HCT116 (cell line): Measurements from ENCODE around the gene ATP1A4. TPM values are rescaled to one million over a fixed set of nuclear protein-coding genes. Genes with fewer than 3 reads are reported as not detected.

ENCODE experiments used
- ATAC-seq: fragments of 200-7000 bp; cut with Tn5 transposase; 2 replicates; pipeline ENCODE4 v1.9.1; 2020; ENCODE audit warnings: mild to moderate bottlenecking, moderate library complexity
- BruUV-seq: library from RNA; stranded (reverse); fragments of 400-500 nt; replicated peaks from 2 replicates; lab custom pipeline; 2021; lab: Mats Ljungman, UMichigan
- CTCF ChIA-PET: fragments of 300-600 bp; sonication (Branson Sonifier 250); formaldehyde crosslinking; loops from one replicate; lab custom pipeline; 2021; ENCODE audit warnings: antibody characterized with exemption; lab: Charles Lee
- POLR2A ChIA-PET: fragments of 300-600, 350-600 bp; sonication (Branson Sonifier 250); formaldehyde crosslinking; loops from one replicate; lab custom pipeline; 2021; ENCODE audit warnings: antibody characterized with exemption; lab: Charles Lee
- RAD21 ChIA-PET, 2 experiments: fragments of 300-600 bp; sonication (Branson Sonifier 250); formaldehyde crosslinking; loops; one replicate each; lab custom pipeline; 2023; ENCODE audit warnings: low total read pairs in 2 of 2; ENCODE audit not compliant: uncharacterized antibody in 2 of 2, unreplicated experiment in 2 of 2, low non-redundant PET in 1 of 2; lab: Charles Lee
- DNase-seq: peaks from one replicate; pipeline ENCODE4 v3.0.0-alpha.2; 2010; ENCODE audit warnings: low read depth, low spot score
- H2AFZ ChIP-seq: fragments of 200-600 bp; shearing (Covaris generic), sonication (generic); 2 replicates; pipeline ENCODE4 v1.6.1; 2017; ENCODE audit warnings: low read depth, mixed run types, mixed read lengths, antibody characterized with exemption, low read length; ENCODE audit not compliant: poor library complexity, severe bottlenecking
- H3K27ac ChIP-seq: 2 replicates; pipeline ENCODE4 v1.5.1; 2012; ENCODE audit warnings: low read depth, low read length
- H3K27me3 ChIP-seq: fragments of 200-600 bp; sonication (generic); 2 replicates; pipeline ENCODE4 v1.6.1; 2016; ENCODE audit warnings: mixed run types, low read length, mixed read lengths; ENCODE audit not compliant: insufficient read depth
- H3K36me3 ChIP-seq, 2 experiments: fragments of 200-500 bp in 1 of 2; fragments of 200-600 bp in 1 of 2; sonication (Bioruptor generic) in 1 of 2; sonication (generic) in 1 of 2; 2 replicates each; pipeline versions ENCODE4 v1.5.1 to v1.6.1; 2014 to 2016; ENCODE audit warnings: low read length in 2 of 2, inconsistent platforms in 1 of 2, mixed read lengths in 1 of 2, mixed run types in 1 of 2; ENCODE audit not compliant: insufficient read depth in 2 of 2, control insufficient read depth in 1 of 2
- H3K4me1 ChIP-seq, 2 experiments: fragments of 200-600 bp in 1 of 2; sonication (generic) in 1 of 2; 2 replicates each; pipeline versions ENCODE4 v1.5.1 to v1.6.1; 2012 to 2017; ENCODE audit warnings: low read length in 2 of 2, inconsistent platforms in 1 of 2, mild to moderate bottlenecking in 1 of 2, mixed read lengths in 1 of 2, mixed run types in 1 of 2, moderate library complexity in 1 of 2; ENCODE audit not compliant: insufficient read depth in 2 of 2, control insufficient read depth in 1 of 2
- H3K4me2 ChIP-seq: fragments of 200-600 bp; sonication (generic); 2 replicates; pipeline ENCODE4 v1.6.1; 2017; ENCODE audit warnings: mixed run types, low read length, mixed read lengths
- H3K4me3 ChIP-seq, 2 experiments: fragments of 200-600 bp in 1 of 2; sonication (generic) in 1 of 2; replicated peaks in 1 of 2; 2 replicates each; pipeline ENCODE4 v1.5.1; 2011 to 2016; ENCODE audit warnings: low read length in 2 of 2, control low read depth in 1 of 2, low read depth in 1 of 2, mild to moderate bottlenecking in 1 of 2, mixed read lengths in 1 of 2, mixed run types in 1 of 2
- H3K79me2 ChIP-seq: fragments of 200-600 bp; sonication (generic); 2 replicates; pipeline ENCODE4 v1.6.1; 2017; ENCODE audit warnings: mild to moderate bottlenecking, mixed run types, low read length, moderate library complexity, mixed read lengths; ENCODE audit not compliant: insufficient read depth
- H3K9ac ChIP-seq: fragments of 200-600 bp; sonication (generic); 2 replicates; pipeline ENCODE4 v1.6.1; 2016; ENCODE audit warnings: low read length, mixed read lengths
- H3K9me2 ChIP-seq: fragments of 200-600 bp; sonication (generic), shearing (Covaris generic); 2 replicates; pipeline ENCODE4 v1.6.1; 2017; ENCODE audit warnings: mixed run types, mild to moderate bottlenecking, moderate library complexity; ENCODE audit not compliant: insufficient read depth
- H3K9me3 ChIP-seq, 2 experiments: fragments of 200-500 bp in 1 of 2; fragments of 200-600 bp in 1 of 2; sonication (Bioruptor generic) in 1 of 2; sonication (generic) in 1 of 2; 2 replicates each; pipeline ENCODE4 v1.6.1; 2014 to 2017; ENCODE audit warnings: low read length in 2 of 2, mixed read lengths in 2 of 2, inconsistent platforms in 1 of 2, low read depth in 1 of 2, mild to moderate bottlenecking in 1 of 2, mixed run types in 1 of 2, moderate library complexity in 1 of 2; ENCODE audit not compliant: control insufficient read depth in 1 of 2, insufficient read depth in 1 of 2
- H4K20me1 ChIP-seq: fragments of 200-600 bp; sonication (generic), shearing (Covaris generic); 2 replicates; pipeline ENCODE4 v1.6.1; 2017; ENCODE audit warnings: mixed run types, mild to moderate bottlenecking, moderate library complexity; ENCODE audit not compliant: insufficient read depth
- EGR1 ChIP-seq: IDR thresholded peaks from 2 replicates; pipeline ENCODE4 v1.6.1; 2012; ENCODE audit warnings: low read depth
- ELF1 ChIP-seq: IDR thresholded peaks from 2 replicates; pipeline ENCODE4 v1.6.1; 2012; ENCODE audit warnings: low read depth, borderline replicate concordance
- EZH2 ChIP-seq: fragments of 200-600 bp; sonication (generic); IDR thresholded peaks from 2 replicates; pipeline ENCODE4 v1.6.1; 2017; ENCODE audit warnings: antibody characterized with exemption, mixed run types
- EZH2phosphoT487 ChIP-seq: fragments of 200-600 bp; IDR thresholded peaks from 2 replicates; pipeline ENCODE4 v1.6.1; 2018; ENCODE audit warnings: antibody characterized with exemption, borderline replicate concordance
- FOSL1 ChIP-seq: IDR thresholded peaks from 2 replicates; pipeline ENCODE4 v1.6.1; 2012; ENCODE audit warnings: low read depth
- JUND ChIP-seq: IDR thresholded peaks from 2 replicates; pipeline ENCODE4 v1.6.1; 2012
- POLR2A ChIP-seq: IDR thresholded peaks from 2 replicates; pipeline ENCODE4 v1.7.0; 2011; ENCODE audit warnings: borderline replicate concordance; ENCODE audit not compliant: insufficient read depth, insufficient read length; ENCODE audit errors: extremely low read depth
- RAD21 ChIP-seq: IDR thresholded peaks from 2 replicates; pipeline ENCODE4 v1.6.1; 2012; ENCODE audit warnings: low read depth, mild to moderate bottlenecking
- REST ChIP-seq: IDR thresholded peaks from 2 replicates; pipeline ENCODE4 v1.6.1; 2012; ENCODE audit warnings: low read depth
- SP1 ChIP-seq: IDR thresholded peaks from 2 replicates; pipeline ENCODE4 v1.6.1; 2012; ENCODE audit warnings: low read depth
- SRF ChIP-seq: IDR thresholded peaks from 2 replicates; pipeline ENCODE4 v1.6.1; 2012; ENCODE audit warnings: low read depth
- TCF7L2 ChIP-seq: IDR thresholded peaks from 2 replicates; pipeline ENCODE4 v1.7.0; 2011; ENCODE audit warnings: borderline replicate concordance, inconsistent platforms; ENCODE audit not compliant: insufficient read depth, insufficient read length; ENCODE audit errors: extremely low read depth
- YY1 ChIP-seq: IDR thresholded peaks from 2 replicates; pipeline ENCODE4 v1.6.1; 2011; ENCODE audit warnings: low read length, low read depth, moderate library complexity, mild to moderate bottlenecking; ENCODE audit not compliant: insufficient replicate concordance; ENCODE audit errors: extremely low read depth
- ZFX ChIP-seq: fragments of 450-650 bp; IDR thresholded peaks from 2 replicates; pipeline ENCODE4 v1.6.1; 2017
- ZNF274 ChIP-seq: fragments of 200-500 bp; sonication (Bioruptor generic); IDR thresholded peaks from 2 replicates; pipeline ENCODE4 v1.6.1; 2014; ENCODE audit warnings: mild to moderate bottlenecking, low read depth, low read length, inconsistent platforms
- intact Hi-C: fragments of 100-400 bp; cut with micrococcal nuclease; formaldehyde crosslinking; loops from 2 replicates; pipeline ENCODE4 v1.10.0; 2022
- total RNA-seq: library from RNA; stranded (reverse); gene quantifications from one replicate; pipeline ENCODE4 v1.2.1, GENCODE V29; 2021; ENCODE audit not compliant: unreplicated experiment
- TF ChIP-seq, protein P1 (sequence below), 3 experiments: fragments of 200-600 bp in 1 of 3; sonication (generic) in 1 of 3; IDR thresholded peaks in 2 of 3; conservative IDR thresholded peaks in 1 of 3; 2 replicates each; pipeline ENCODE4 v1.5.1; 2012 to 2017; ENCODE audit warnings: low read depth in 2 of 3, low read length in 2 of 3, antibody characterized with exemption in 1 of 3, borderline replicate concordance in 1 of 3, control low read depth in 1 of 3, mild to moderate bottlenecking in 1 of 3, mixed read lengths in 1 of 3, mixed run types in 1 of 3, moderate library complexity in 1 of 3; ENCODE audit not compliant: insufficient read depth in 1 of 3
- TF ChIP-seq, protein P2 (sequence below): IDR thresholded peaks from 2 replicates; pipeline ENCODE4 v1.6.1; 2012
- TF ChIP-seq, protein P3 (sequence below): IDR thresholded peaks from 2 replicates; pipeline ENCODE4 v1.6.1; 2012

ATP1A4 gene
- total RNA-seq, 1 experiment from 2014 or later, result not detected

GRCh38 chr1:160130939-160131338 lies 20.5 kb upstream of the ATP1A4 start:
- H4K20me1 ChIP-seq, result no peaks in the 10 kb centered on the region
- H3K79me2 ChIP-seq, result no peaks in the 10 kb centered on the region
- DNase-seq (no peak), ATAC-seq (no peak)
- H3K9me2 ChIP-seq, result no peaks in the 10 kb centered on the region
- peaks cover 0 to 10% of the 10 kb centered on the region in 2 experiments; a peak in 3 of 4 replicates for H3K4me1 ChIP-seq
- no peaks in the 10 kb centered on the region for H3K36me3 ChIP-seq
- H3K9me3 ChIP-seq, result no peaks in the 10 kb centered on the region
- CTCF ChIA-PET, result no interaction called here
- intact Hi-C loops, result no loop called here
- RAD21 ChIA-PET, result no interaction called here
- no peak overlapping the region for H3K4me3 ChIP-seq
- BruUV-seq, result no TSS peak
- H3K4me2 ChIP-seq, result no peak overlapping the region
- H3K27ac ChIP-seq, result no peak overlapping the region
- H3K27me3 ChIP-seq, result no peaks in the 10 kb centered on the region
- POLR2A ChIA-PET, result no interaction called here
- TF ChIP-seq EZH2 (no peak), POLR2A (no peak), EGR1 (no peak), ZNF274 (no peak), SP1 (no peak), ELF1 (no peak), TCF7L2 (no peak), JUND (no peak), RAD21 (no peak), REST (no peak), SRF (no peak), FOSL1 (no peak), ZFX (no peak), YY1 (no peak), EZH2phosphoT487 (no peak)
- TF ChIP-seq, protein P1, sequence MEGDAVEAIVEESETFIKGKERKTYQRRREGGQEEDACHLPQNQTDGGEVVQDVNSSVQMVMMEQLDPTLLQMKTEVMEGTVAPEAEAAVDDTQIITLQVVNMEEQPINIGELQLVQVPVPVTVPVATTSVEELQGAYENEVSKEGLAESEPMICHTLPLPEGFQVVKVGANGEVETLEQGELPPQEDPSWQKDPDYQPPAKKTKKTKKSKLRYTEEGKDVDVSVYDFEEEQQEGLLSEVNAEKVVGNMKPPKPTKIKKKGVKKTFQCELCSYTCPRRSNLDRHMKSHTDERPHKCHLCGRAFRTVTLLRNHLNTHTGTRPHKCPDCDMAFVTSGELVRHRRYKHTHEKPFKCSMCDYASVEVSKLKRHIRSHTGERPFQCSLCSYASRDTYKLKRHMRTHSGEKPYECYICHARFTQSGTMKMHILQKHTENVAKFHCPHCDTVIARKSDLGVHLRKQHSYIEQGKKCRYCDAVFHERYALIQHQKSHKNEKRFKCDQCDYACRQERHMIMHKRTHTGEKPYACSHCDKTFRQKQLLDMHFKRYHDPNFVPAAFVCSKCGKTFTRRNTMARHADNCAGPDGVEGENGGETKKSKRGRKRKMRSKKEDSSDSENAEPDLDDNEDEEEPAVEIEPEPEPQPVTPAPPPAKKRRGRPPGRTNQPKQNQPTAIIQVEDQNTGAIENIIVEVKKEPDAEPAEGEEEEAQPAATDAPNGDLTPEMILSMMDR (IDR thresholded peaks at IDR 0.05 in 2 of 3, conservative IDR thresholded peaks at IDR 0.05 in 1 of 3; ENCODE audit: borderline replicate concordance in 1 of 3, insufficient read depth in 1 of 3, low read depth in 2 of 3, low read length in 2 of 3), result no peak
- TF ChIP-seq, protein P2, sequence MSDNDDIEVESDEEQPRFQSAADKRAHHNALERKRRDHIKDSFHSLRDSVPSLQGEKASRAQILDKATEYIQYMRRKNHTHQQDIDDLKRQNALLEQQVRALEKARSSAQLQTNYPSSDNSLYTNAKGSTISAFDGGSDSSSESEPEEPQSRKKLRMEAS, result no peak
- TF ChIP-seq, protein P3, sequence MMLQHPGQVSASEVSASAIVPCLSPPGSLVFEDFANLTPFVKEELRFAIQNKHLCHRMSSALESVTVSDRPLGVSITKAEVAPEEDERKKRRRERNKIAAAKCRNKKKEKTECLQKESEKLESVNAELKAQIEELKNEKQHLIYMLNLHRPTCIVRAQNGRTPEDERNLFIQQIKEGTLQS, result no peak
- no peak overlapping the region for H3K9ac ChIP-seq
- no peak overlapping the region for H2AFZ ChIP-seq
